ENCODE results near the gene CTBP2. TPM values are rescaled to one million over a fixed set of nuclear protein-coding genes. Genes with fewer than 3 reads are reported as not detected.

The CTBP2 gene
- total and polyA plus RNA-seq, 10 of the 15 experiments (the other 5 are each of a cell fraction or from before 2014, with no cell fraction given) = 0.02 to 0.72 (median 0.06) TPM; not detected in 2

DNA sequence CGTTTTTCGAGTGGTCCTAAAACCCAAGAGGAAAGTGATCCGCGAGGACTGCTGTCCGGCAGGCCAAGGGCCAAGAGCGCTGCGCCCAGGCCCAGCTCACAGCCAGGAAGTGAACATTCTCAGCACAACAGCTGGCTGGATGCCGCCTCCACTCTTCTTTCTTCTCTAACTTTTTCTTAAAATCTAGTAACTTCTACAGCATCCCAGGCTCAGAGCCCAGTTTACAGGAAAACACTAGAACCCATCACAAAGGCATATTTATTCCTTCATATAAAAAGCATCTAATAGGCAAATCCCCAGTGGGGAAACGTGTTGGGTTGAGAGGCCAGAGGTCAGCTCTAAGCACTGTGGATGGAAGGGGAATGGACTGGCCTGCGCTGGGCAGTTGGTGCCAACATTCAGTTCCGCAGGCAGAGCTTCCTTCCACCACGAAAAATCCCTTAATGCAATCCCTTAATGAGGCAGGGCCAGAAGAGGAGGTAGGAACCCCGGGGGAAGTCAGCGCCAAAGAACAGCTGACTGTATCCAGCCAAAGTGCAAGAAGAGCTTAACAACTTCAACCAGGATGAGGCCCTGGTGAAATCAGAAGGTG, 143.7 kb downstream of the CTBP2 start:
- no peaks in the 10 kb centered on the region for H3K79me2 ChIP-seq (ENCODE audit: control insufficient read depth, insufficient read depth, low read length)
- TF ChIP-seq SKIL (IDR thresholded peaks at IDR 0.05; ENCODE audit: low read depth, poor library complexity, severe bottlenecking) (no peak), E2F4 (IDR thresholded peaks at IDR 0.05; ENCODE audit: low read depth, low read length) (no peak), ZBED1 (IDR thresholded peaks at IDR 0.05; ENCODE audit: borderline replicate concordance) (no peak), TBL1XR1 (IDR thresholded peaks at IDR 0.05; ENCODE audit: low read depth, low read length) (no peak), GATAD2B (conservative IDR thresholded peaks at IDR 0.05; ENCODE audit: low read depth) (no peak)
- no peak for ATAC-seq
- H3K4me3 ChIP-seq = no peak overlapping the region
- H3K4me2 ChIP-seq (ENCODE audit: control insufficient read depth, insufficient read depth) = no peak overlapping the region
- H3K27ac ChIP-seq (ENCODE audit: control insufficient read depth, insufficient read depth) = no peak overlapping the region
- peaks cover 3 to 4% of the 10 kb centered on the region in 2 experiments; a peak in 2 of 4 replicates for H3K27me3 ChIP-seq (replicated peaks in 1 of 2; ENCODE audit: control insufficient read depth in 2 of 2, insufficient read depth in 2 of 2, low read length in 1 of 2)
- H2AFZ ChIP-seq (ENCODE audit: control insufficient read depth, low read depth, low read length) = no peak overlapping the region
- WGBS (ENCODE audit: insufficient coverage, insufficient replicate concordance, low lambda C conversion rate, missing lambda C conversion rate) = 43% methylated on average over 14 of the region's 14 CpGs
- in situ Hi-C loops (cut with MboI) = no loop called here
- no peak for FAIRE-seq
- no peaks in the 10 kb centered on the region for H3K36me3 ChIP-seq (ENCODE audit: control insufficient read depth in 2 of 2, insufficient read depth in 2 of 2, low read length in 1 of 2)
- RAD21 ChIA-PET (ENCODE audit: unreplicated experiment) = no interaction called here
- CTCF ChIA-PET = no interaction called here
- H3K4me1 ChIP-seq (ENCODE audit: control insufficient read depth, insufficient read depth, low read length) = no peaks in the 10 kb centered on the region
- BruUV-seq (replicated peaks) = no TSS peak
- POLR2A ChIA-PET = no interaction called here
- H3K9me3 ChIP-seq (replicated peaks; ENCODE audit: control insufficient read depth, insufficient read depth, low read length) = no peaks in the 10 kb centered on the region; the same call in 2 of the 3 replicates
- intact Hi-C loops (cut with micrococcal nuclease; ENCODE audit: unreplicated experiment) = no loop called here
- SMC1A ChIA-PET (ENCODE audit: uncharacterized antibody, unreplicated experiment) = interaction anchor here (0.9 kb wide), 1 partner anchor 32 kb away, joined by 3 read pairs; no protein-coding TSS in a partner anchor
- no peak overlapping the region for H3K9ac ChIP-seq (ENCODE audit: control insufficient read depth, insufficient read depth, low read length)
- no peak for DNase-seq (ENCODE audit: low read depth, low spot score)
- H4K20me1 ChIP-seq (ENCODE audit: control insufficient read depth, insufficient read depth) = no peaks in the 10 kb centered on the region

Measured in GM12878 (cell line).